CD8-positive, alpha-beta memory T cell (primary cell): Measurements from ENCODE around the gene IKBKG. TPM values are rescaled to one million over a fixed set of nuclear protein-coding genes. Genes with fewer than 3 reads are reported as not detected.
"Not testable (repeated sequence)": the region's sequence is repeated elsewhere in the genome, so short reads cannot be mapped to it uniquely, and the experiment has no call there.

Source experiments
- CTCF ChIA-PET: fragments of 350-600 bp; sonication (Branson Sonifier 250); formaldehyde crosslinking; loops from one replicate; lab custom pipeline; 2021; ENCODE audit warnings: antibody characterized with exemption; lab: Charles Lee
- POLR2A ChIA-PET: fragments of 350-600 bp; sonication (Branson Sonifier 250); formaldehyde crosslinking; loops from one replicate; lab custom pipeline; 2021; ENCODE audit warnings: antibody characterized with exemption; lab: Charles Lee
- DNase-seq, 5 donors: peaks; one replicate each; pipeline versions ENCODE4 v3.0.0 to v3.0.0-alpha.2; 2020 to 2022; ENCODE audit warnings: mixed read lengths in 1 of 5
- H3K27ac ChIP-seq: one replicate; pipeline ENCODE4 v1.7.0; 2013; ENCODE audit warnings: low read depth, mild to moderate bottlenecking, low read length, moderate library complexity
- H3K27me3 ChIP-seq: 2 replicates; pipeline ENCODE4 v1.7.0; 2013; ENCODE audit warnings: low read length, mild to moderate bottlenecking; ENCODE audit not compliant: insufficient read depth, poor library complexity, severe bottlenecking
- H3K36me3 ChIP-seq: 2 replicates; pipeline ENCODE4 v1.7.0; 2013; ENCODE audit warnings: mild to moderate bottlenecking, low read length, moderate library complexity; ENCODE audit not compliant: insufficient read depth
- H3K4me1 ChIP-seq: 2 replicates; pipeline ENCODE4 v1.7.0; 2013; ENCODE audit warnings: mild to moderate bottlenecking, low read length, moderate library complexity; ENCODE audit not compliant: insufficient read depth
- H3K4me3 ChIP-seq: 2 replicates; pipeline ENCODE4 v1.7.0; 2013; ENCODE audit warnings: mild to moderate bottlenecking, low read length
- H3K9me3 ChIP-seq: 2 replicates; pipeline ENCODE4 v1.7.0; 2013; ENCODE audit warnings: mild to moderate bottlenecking, low read length
- H3K27ac Mint-ChIP-seq, 8 donors: one replicate each; pipeline ENCODE4 v1.8.0; 2020 to 2021; ENCODE audit warnings: mixed read lengths in 8 of 8, mild to moderate bottlenecking in 6 of 8, inconsistent platforms in 3 of 8, moderate library complexity in 3 of 8
- H3K27me3 Mint-ChIP-seq, 2 donors: one replicate each; pipeline ENCODE4 v1.8.0; 2020 to 2021; ENCODE audit warnings: mixed read lengths in 2 of 2, mild to moderate bottlenecking in 1 of 2, moderate library complexity in 1 of 2
- H3K36me3 Mint-ChIP-seq, 3 donors: one replicate each; pipeline ENCODE4 v1.8.0; 2020 to 2021; ENCODE audit warnings: mixed read lengths in 3 of 3, inconsistent platforms in 1 of 3, mild to moderate bottlenecking in 1 of 3
- H3K4me1 Mint-ChIP-seq, 3 donors: one replicate each; pipeline ENCODE4 v1.8.0; 2020 to 2021; ENCODE audit warnings: mixed read lengths in 3 of 3, inconsistent platforms in 1 of 3, mild to moderate bottlenecking in 1 of 3
- H3K4me3 Mint-ChIP-seq, 7 donors: one replicate each; pipeline ENCODE4 v1.8.0; 2020 to 2021; ENCODE audit warnings: mixed read lengths in 7 of 7, mild to moderate bottlenecking in 6 of 7, moderate library complexity in 4 of 7, inconsistent platforms in 2 of 7
- H3K9me3 Mint-ChIP-seq, 5 donors: one replicate each; pipeline ENCODE4 v1.8.0; 2020 to 2022; ENCODE audit warnings: mixed read lengths in 5 of 5, mild to moderate bottlenecking in 3 of 5, moderate library complexity in 2 of 5, inconsistent platforms in 1 of 5
- polyA plus RNA-seq: library from polyadenylated mRNA; unstranded; fragments of 300-500 nt; fragmentation: Illumina TruSeq; gene quantifications from one replicate; pipeline ENCODE4 v1.2.3, GENCODE V29; 2021
- total RNA-seq, 2 experiments: library from RNA; stranded (reverse); gene quantifications; one replicate each; pipeline ENCODE4 v1.2.3, GENCODE V29; 2021

IKBKG gene
- total and polyA plus RNA-seq, 3 experiments from 2014 or later: 33.9 to 35.4 (median 34.8) TPM

GRCh38 chrX:154603438-154604430, 56.3 kb downstream of the IKBKG start:
- ChIA-PET POLR2A (no interaction called here), CTCF (no interaction called here)
- Histone ChIP-seq H3K4me1 (no peaks in the 10 kb centered on the region), H3K9me3 (no peaks in the 10 kb centered on the region), H3K27me3 (no peaks in the 10 kb centered on the region), H3K27ac (no peak overlapping the region), H3K4me3 (no peak overlapping the region), H3K36me3 (no peaks in the 10 kb centered on the region)
- H3K4me1 Mint-ChIP-seq: peaks cover 0 to 4% (median 0%) of the 10 kb centered on the region in 3 donors
- H3K27ac Mint-ChIP-seq: no peak overlapping the region
- DNase-seq: no peak
- no peak overlapping the region for H3K4me3 Mint-ChIP-seq
- no peaks in the 10 kb centered on the region for H3K36me3 Mint-ChIP-seq
- no peaks in the 10 kb centered on the region for H3K9me3 Mint-ChIP-seq
- H3K27me3 Mint-ChIP-seq: peaks cover 3% of the 10 kb centered on the region in 2 donors

GRCh38 chrX:154605566-154605965, 58.1 kb downstream of the IKBKG start:
- no peaks in the 10 kb centered on the region for H3K4me1 Mint-ChIP-seq
- peaks cover 3% of the 10 kb centered on the region in 2 donors for H3K27me3 Mint-ChIP-seq
- Histone ChIP-seq H3K4me3 (no peak overlapping the region), H3K27me3 (no peaks in the 10 kb centered on the region), H3K4me1 (no peaks in the 10 kb centered on the region), H3K27ac (no peak overlapping the region), H3K9me3 (no peaks in the 10 kb centered on the region), H3K36me3 (no peaks in the 10 kb centered on the region)
- no peak for DNase-seq
- ChIA-PET POLR2A (no interaction called here), CTCF (no interaction called here)
- H3K9me3 Mint-ChIP-seq: no peaks in the 10 kb centered on the region
- H3K36me3 Mint-ChIP-seq: no peaks in the 10 kb centered on the region
- H3K27ac Mint-ChIP-seq: no peak overlapping the region
- no peak overlapping the region for H3K4me3 Mint-ChIP-seq

GRCh38 chrX:154607370-154607769, 60.0 kb downstream of the IKBKG start:
- H3K9me3 ChIP-seq: no peaks in the 10 kb centered on the region
- H3K4me3 ChIP-seq: no peak overlapping the region
- H3K27me3 Mint-ChIP-seq: peaks cover 3% of the 10 kb centered on the region in 2 donors
- H3K4me1 ChIP-seq: no peaks in the 10 kb centered on the region
- H3K27me3 ChIP-seq: no peaks in the 10 kb centered on the region
- no peak overlapping the region for H3K27ac Mint-ChIP-seq
- no peaks in the 10 kb centered on the region for H3K36me3 Mint-ChIP-seq
- no peaks in the 10 kb centered on the region for H3K36me3 ChIP-seq
- no peak overlapping the region for H3K4me3 Mint-ChIP-seq
- H3K27ac ChIP-seq: no peak overlapping the region
- H3K9me3 Mint-ChIP-seq: no peaks in the 10 kb centered on the region
- no peaks in the 10 kb centered on the region for H3K4me1 Mint-ChIP-seq
- POLR2A ChIA-PET: no interaction called here
- DNase-seq: no peak
- CTCF ChIA-PET: no interaction called here

- H3K36me3 ChIP-seq, H3K36me3 Mint-ChIP-seq, H3K4me1 ChIP-seq, H3K4me3 ChIP-seq, H3K9me3 Mint-ChIP-seq, CTCF ChIA-PET, H3K27ac Mint-ChIP-seq, H3K27me3 ChIP-seq, H3K4me3 Mint-ChIP-seq, H3K27me3 Mint-ChIP-seq, POLR2A ChIA-PET, H3K27ac ChIP-seq, H3K9me3 ChIP-seq, H3K4me1 Mint-ChIP-seq, DNase-seq: not testable (repeated sequence)
Observed at GRCh38 chrX:154607976-154608375, 60.6 kb downstream of the IKBKG start.

GRCh38 chrX:154608823-154609222, 61.4 kb downstream of the IKBKG start:
- POLR2A ChIA-PET: not testable (repeated sequence)

GRCh38 chrX:154611146-154611545, 63.7 kb downstream of the IKBKG start:
- DNase-seq, POLR2A ChIA-PET, H3K36me3 Mint-ChIP-seq, H3K27ac Mint-ChIP-seq, H3K27me3 ChIP-seq, H3K9me3 ChIP-seq, H3K27ac ChIP-seq, H3K27me3 Mint-ChIP-seq, H3K4me3 ChIP-seq, H3K4me3 Mint-ChIP-seq, H3K4me1 ChIP-seq, H3K9me3 Mint-ChIP-seq, CTCF ChIA-PET, H3K36me3 ChIP-seq, H3K4me1 Mint-ChIP-seq: not testable (repeated sequence)

More at GRCh38 chrX:154608823-154609222, 61.4 kb downstream of the IKBKG start:
- H3K36me3 ChIP-seq, H3K27me3 ChIP-seq, H3K27ac Mint-ChIP-seq, H3K27ac ChIP-seq, H3K4me3 ChIP-seq, H3K36me3 Mint-ChIP-seq, CTCF ChIA-PET, H3K4me1 ChIP-seq, DNase-seq, H3K9me3 ChIP-seq, H3K4me3 Mint-ChIP-seq, H3K4me1 Mint-ChIP-seq, H3K9me3 Mint-ChIP-seq, H3K27me3 Mint-ChIP-seq: not testable (repeated sequence)

- POLR2A ChIA-PET, H3K27ac Mint-ChIP-seq, H3K4me3 Mint-ChIP-seq, H3K4me1 Mint-ChIP-seq, H3K27me3 ChIP-seq, CTCF ChIA-PET, H3K9me3 ChIP-seq, H3K36me3 Mint-ChIP-seq, H3K27me3 Mint-ChIP-seq, H3K4me1 ChIP-seq, H3K4me3 ChIP-seq, DNase-seq, H3K9me3 Mint-ChIP-seq, H3K36me3 ChIP-seq, H3K27ac ChIP-seq: not testable (repeated sequence)
Observed at GRCh38 chrX:154613586-154613985, 66.2 kb downstream of the IKBKG start.
